GM19240 (cell line): Measurements from ENCODE around the gene SPRR3.

Experiments
- DNase-seq: peaks from one replicate; pipeline ENCODE4 v3.0.0; 2011; ENCODE audit warnings: low spot score; ENCODE audit not compliant: insufficient read length

Gene SPRR3

GRCh38 chr1:153001382-153001781 is at the start of gene SPRR3:
Gene SPRR3, plus strand, starts transcription at chr1:153001749. Its CDS starts 1,272 bp downstream, at chr1:153003021.
- no peak for DNase-seq

GRCh38 chr1:152953761-152954160 is 47.8 kb upstream of the SPRR3 start:
- no peak for DNase-seq

DNA sequence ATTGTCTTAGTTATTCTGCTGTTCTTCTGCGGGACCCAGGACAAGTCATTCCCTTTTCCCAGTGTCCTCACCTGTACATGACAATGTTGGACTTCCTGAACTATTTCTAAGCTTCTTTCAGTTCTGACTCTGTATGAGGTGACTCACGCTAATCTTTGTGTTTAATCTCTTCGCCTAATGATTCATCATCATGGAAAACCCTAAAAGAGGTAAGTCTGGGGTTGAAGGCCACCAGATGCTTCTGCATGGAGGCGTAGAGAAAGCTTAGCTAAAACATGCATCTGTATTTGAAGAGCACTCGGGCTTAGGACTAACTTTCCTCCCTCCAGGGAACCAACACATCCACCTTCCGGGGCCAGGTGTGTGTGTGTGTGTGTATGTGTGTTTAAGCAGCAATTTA is 47.1 kb upstream of the SPRR3 start:
- no peak for DNase-seq

DNA sequence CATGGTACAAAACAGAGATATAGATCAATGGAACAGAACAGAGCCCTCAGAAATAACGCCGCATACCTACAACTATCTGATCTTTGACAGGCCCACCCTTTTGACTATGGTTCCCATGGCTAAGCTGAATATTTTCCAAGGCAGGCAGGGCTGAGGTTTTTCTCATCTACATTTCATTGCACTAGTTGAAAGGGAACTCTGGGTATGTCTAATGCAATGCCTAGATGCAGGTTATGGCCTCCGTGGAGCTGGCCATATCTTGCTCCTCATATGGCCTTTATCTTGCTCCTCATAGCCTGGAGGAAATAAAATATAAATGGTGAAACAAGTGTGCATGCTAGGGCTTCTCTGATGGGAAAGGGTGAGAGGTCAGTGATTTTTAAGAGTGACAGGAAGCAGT is 44.0 kb upstream of the SPRR3 start:
- no peak for DNase-seq

- no peak for DNase-seq
Measured at GRCh38 chr1:152959273-152959672, 42.3 kb upstream of the SPRR3 start.

GRCh38 chr1:152959801-152960451 is 41.6 kb upstream of the SPRR3 start:
- no peak for DNase-seq

- no peak for DNase-seq
Measured at GRCh38 chr1:152960452-152961044, 41.0 kb upstream of the SPRR3 start.

- DNase-seq, result no peak
Measured at GRCh38 chr1:152961226-152961891, 40.2 kb upstream of the SPRR3 start.

DNA sequence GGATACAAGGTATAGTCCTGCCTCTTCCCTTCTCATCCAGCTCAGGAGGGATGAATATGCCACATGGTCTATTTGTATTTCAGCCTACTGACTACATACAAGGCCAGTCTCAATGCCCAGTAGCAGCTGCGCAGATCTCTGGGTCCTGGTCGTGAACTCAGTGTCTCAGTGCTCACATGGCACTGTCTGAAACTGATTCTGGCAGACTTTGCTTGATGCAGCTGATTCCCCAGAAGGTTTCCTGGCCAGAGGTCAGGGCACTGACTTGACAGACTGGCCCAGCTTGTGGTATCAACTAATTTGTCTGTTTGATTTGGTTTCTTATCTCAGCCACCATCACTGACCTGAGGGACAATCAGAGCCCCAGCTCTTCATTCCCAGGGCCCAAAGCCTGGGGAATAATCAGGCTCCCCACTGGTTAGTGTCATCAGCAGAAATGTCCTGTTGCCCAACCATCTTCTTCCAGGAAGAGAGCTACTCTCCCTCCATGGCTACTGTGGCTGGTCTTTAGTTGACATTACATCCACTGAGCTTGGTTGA is 38.6 kb upstream of the SPRR3 start:
- DNase-seq, result no peak

GRCh38 chr1:152964536-152964935 is 37.0 kb upstream of the SPRR3 start:
- no peak for DNase-seq

GRCh38 chr1:152965853-152966252 is 35.7 kb upstream of the SPRR3 start:
- DNase-seq, result no peak

GRCh38 chr1:152967201-152967600 is 34.3 kb upstream of the SPRR3 start:
- no peak for DNase-seq

GRCh38 chr1:152968248-152968647 is 33.3 kb upstream of the SPRR3 start:
- DNase-seq, result no peak

DNA sequence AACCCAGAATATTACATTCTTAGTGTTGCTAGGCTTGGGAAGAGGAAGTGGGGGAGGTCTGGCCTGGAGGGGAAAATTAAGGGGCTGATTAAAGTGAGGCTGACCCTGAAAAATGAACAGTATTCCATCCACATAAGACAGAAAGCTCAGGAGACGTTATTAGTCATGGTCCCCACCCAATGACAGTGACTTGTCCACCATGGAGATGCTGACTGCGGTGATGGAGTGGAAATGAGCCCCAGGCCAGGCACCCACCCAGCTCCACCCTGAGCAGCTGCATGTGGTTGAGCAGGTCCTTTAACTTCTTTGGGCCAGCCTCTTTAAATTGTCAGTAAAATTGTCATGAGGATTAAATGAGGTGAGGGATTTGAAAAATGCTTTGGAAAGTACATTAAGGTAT is 32.5 kb upstream of the SPRR3 start:
- DNase-seq, result no peak

DNA sequence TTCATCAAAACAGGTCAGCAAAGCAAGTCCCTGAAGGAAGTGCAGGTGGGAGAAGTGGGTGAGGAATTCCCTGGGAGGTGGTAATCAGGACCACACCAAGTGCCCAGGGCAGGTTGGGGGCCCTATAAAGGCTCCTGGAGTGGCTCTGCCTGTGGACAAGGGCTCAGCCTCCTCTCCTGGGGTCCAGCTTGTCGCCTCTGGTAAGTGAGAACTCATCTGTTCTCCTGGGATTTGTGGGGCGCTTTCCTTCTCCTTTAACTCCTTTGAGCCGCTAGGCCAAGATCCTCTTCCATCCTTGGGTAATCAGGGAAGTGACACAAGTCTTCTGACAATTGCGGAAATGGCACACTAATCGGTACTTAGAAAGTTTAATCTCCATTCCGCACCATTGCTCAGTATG is 31.1 kb upstream of the SPRR3 start, which contains the start of gene SPRR4:
Gene SPRR4, plus strand, starts transcription at position 154 of the 400 bp plus-strand sequence. CDS start 1,243 bp downstream, outside the sequence.
- no peak for DNase-seq

DNA sequence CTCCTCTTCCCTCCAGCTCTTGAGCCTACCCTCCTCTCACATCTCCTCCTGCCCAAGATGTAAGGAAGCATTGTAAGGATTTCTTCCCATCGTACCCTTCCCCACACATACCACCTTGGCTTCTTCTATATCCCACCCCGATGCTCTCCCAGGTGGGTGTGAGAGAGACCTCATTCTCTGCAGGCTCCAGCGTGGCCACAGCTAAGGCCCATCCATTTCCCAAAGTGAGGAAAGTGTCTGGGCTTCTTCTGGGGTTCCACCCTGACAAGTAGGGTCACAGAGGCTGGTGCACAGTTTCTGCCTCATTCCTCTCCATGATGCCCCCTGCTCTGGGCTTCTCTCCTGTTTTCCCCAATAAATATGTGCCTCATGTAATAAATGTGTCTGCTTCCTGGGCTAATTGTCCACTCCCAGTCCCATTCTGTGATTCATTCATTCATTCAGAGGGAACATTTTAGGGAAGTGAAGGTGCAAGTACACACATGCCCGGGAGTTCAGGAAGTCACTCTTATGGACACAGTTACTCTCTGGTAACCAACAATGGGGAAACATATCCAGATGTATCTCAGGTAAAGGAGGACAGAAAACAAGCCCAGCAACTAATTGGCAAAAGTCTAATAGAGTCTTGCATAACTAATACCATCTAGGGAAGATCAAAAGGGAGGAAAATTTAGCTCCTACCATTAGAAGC is 29.2 kb upstream of the SPRR3 start:
- DNase-seq, result no peak

DNA sequence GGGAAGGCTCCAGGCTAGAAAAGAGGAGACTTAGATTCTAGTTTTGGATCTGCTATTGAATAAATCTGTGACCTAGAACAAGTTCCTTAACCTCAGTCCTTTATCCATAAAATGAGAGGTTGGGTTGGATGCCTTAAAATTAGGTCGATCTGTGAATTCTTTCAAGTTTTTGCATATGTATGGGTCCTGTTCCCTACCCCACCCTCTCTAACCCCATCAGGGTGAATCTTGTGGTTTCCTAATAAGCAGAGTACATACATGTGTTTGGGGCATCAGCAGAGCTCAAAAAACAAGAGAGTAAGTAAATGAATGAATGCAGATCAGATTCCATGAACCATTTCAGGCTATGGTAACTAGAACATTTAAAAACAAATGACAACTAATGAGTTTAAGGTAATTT is 24.9 kb upstream of the SPRR3 start:
- no peak for DNase-seq

- DNase-seq, result no peak
Measured at GRCh38 chr1:152977614-152978013, 23.9 kb upstream of the SPRR3 start.

GRCh38 chr1:152980676-152981075 is 20.9 kb upstream of the SPRR3 start:
- DNase-seq, result no peak

DNA sequence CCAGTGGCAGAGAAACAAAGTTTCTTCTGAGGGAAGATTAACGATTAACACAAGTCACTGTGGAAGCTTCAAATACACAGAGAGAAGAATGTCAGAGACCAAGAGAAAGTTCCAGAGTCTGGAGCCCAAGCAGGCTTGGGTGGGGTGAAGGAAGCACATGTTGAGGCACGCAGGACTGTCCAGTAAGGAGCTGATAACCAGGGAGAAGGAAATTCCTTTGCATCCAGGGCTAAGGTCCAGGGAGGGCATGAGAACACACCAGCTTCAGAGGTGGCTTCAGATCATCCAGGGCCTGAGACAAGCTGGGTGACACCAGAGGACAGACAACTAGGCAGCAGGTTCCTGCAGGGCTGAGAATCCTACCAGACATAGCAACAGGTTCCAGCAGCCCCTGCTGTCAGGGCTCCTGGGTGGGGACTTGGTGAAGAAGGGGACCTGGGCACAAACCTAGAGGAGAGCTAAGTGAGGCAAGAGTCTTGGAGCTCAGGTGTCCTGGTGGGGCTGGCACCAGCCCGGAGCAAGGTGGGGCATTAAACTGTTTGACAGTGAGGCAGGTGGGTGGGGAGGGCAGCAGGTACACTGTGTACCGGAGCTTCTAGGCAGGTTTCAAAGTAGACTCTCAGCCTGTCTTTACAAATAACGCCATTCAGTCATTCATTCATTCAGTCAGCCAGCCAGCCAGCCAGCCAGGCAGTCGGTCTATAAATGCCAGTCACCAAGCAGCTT is 20.2 kb upstream of the SPRR3 start:
- no peak for DNase-seq

DNA sequence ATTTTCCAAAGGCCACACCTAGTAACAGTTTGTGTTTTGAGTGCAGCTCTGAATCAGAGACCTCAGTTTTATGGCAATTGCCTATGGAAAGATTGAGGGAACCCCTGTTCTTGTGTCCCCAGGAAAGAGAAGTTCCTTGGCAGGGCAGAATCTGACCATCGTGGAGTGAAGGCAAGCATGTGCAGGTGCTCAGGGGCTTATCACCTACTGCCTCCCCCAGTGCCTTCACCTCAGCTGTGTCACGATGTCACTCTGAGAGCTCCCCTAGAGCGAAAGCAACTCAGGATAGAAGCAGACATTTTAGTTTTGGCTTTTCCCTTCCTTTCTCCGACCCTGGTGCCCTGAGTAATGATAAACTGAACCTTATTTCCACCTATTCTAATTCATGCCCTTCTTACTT is 19.5 kb upstream of the SPRR3 start:
- DNase-seq, result no peak
